ENCODE data around the gene PCP4L1.

DNA sequence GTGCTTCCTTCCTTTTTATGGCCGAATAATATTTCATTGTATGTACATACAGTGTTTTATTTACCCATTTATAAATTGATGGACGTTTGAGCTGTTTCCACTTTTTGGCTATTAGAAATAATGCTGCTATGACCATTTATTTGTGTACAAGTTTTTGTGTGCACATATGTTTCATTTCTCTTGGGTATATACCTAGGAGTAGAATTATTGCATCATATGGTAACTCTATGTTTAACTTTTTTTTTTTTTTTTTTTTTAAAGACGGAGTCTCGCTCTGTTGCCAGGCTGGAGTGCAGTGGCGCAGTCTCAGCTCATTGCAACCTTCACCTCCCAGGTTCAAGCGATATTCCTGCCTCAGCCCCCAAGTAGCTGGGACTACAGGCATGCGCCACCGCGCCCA is 74.6 kb downstream of the PCP4L1 start:
- TF ChIP-seq EZH2 (IDR thresholded peaks at IDR 0.05; ENCODE audit: borderline replicate concordance, insufficient read depth, low read depth, low read length, poor library complexity, severe bottlenecking) (no peak), CTCF (IDR thresholded peaks at IDR 0.05) (no peak)

Data from B cell (primary cell).